HepG2 (cell line): ENCODE measurements around the gene KRTAP3-1. TPM values are rescaled to one million over a fixed set of nuclear protein-coding genes. Genes with fewer than 3 reads are reported as not detected.
A peak's percentile ranks its signal among the peaks of the same experiment; 100 is the strongest.

Source experiments
- ATF2 ChIP-seq: sonication (generic); formaldehyde crosslinking; IDR thresholded peaks from 2 replicates; pipeline ENCODE4 v1.4.0; 2020; ENCODE audit warnings: missing genetic modification reagents
- CBFB ChIP-seq: sonication (generic); formaldehyde crosslinking; IDR thresholded peaks from 2 replicates; pipeline ENCODE4 v1.4.0; 2020; ENCODE audit warnings: missing genetic modification reagents
- CBX1 ChIP-seq: IDR thresholded peaks from one replicate; pipeline ENCODE4 v1.6.1; 2016; ENCODE audit warnings: antibody characterized with exemption, low read depth
- CENPT ChIP-seq: sonication (generic); formaldehyde crosslinking; IDR thresholded peaks from 2 replicates; pipeline ENCODE4 v1.8.0; 2022; ENCODE audit warnings: low read depth, mild to moderate bottlenecking, moderate library complexity, missing genetic modification reagents
- EED ChIP-seq: sonication (generic); formaldehyde crosslinking; IDR thresholded peaks from 2 replicates; pipeline ENCODE4 v1.5.0; 2020; ENCODE audit warnings: mild to moderate bottlenecking, missing genetic modification reagents
- EHMT2 ChIP-seq: fragments of 200-600 bp; sonication (generic); IDR thresholded peaks from 2 replicates; pipeline ENCODE4 v1.7.0; 2017; ENCODE audit warnings: antibody characterized with exemption, low read depth, low read length, borderline replicate concordance
- FOXM1 ChIP-seq: sonication (generic); formaldehyde crosslinking; IDR thresholded peaks from 2 replicates; pipeline ENCODE4 v1.5.0; 2020; ENCODE audit warnings: missing genetic modification reagents
- FOXO4 ChIP-seq: sonication (generic); formaldehyde crosslinking; conservative IDR thresholded peaks from 2 replicates; pipeline ENCODE4 v1.8.1; 2023; ENCODE audit warnings: missing genetic modification reagents
- GABPB1 ChIP-seq: IDR thresholded peaks from 2 replicates; pipeline ENCODE4 v1.6.1; 2016; ENCODE audit warnings: mild to moderate bottlenecking, missing genetic modification reagents, moderate library complexity, missing compliant biosample characterization
- JDP2 ChIP-seq: sonication (generic); formaldehyde crosslinking; IDR thresholded peaks from 2 replicates; pipeline ENCODE4 v1.8.1; 2022; ENCODE audit warnings: missing genetic modification reagents, borderline replicate concordance
- KLF6 ChIP-seq: IDR thresholded peaks from 2 replicates; pipeline ENCODE4 v1.8.0; 2016; ENCODE audit warnings: missing biosample characterization, missing genetic modification reagents
- MEF2D ChIP-seq: sonication (generic); formaldehyde crosslinking; IDR thresholded peaks from 2 replicates; pipeline ENCODE4 v1.5.1; 2020; ENCODE audit warnings: mild to moderate bottlenecking, missing genetic modification reagents
- PAWR ChIP-seq: sonication (generic); formaldehyde crosslinking; IDR thresholded peaks from 2 replicates; pipeline ENCODE4 v1.4.0; 2020; ENCODE audit warnings: missing genetic modification reagents, mild to moderate bottlenecking, borderline replicate concordance
- PCBP1 ChIP-seq: fragments of 200-400 bp; formaldehyde crosslinking; IDR thresholded peaks from 2 replicates; pipeline ENCODE4 v1.6.1; 2017; ENCODE audit warnings: mild to moderate bottlenecking, low read depth, low read length, borderline replicate concordance
- PITX1 ChIP-seq: sonication (generic); formaldehyde crosslinking; IDR thresholded peaks from 2 replicates; pipeline ENCODE4 v1.5.1; 2020; ENCODE audit warnings: mild to moderate bottlenecking, missing genetic modification reagents
- POLR2AphosphoS2 ChIP-seq: IDR thresholded peaks from 2 replicates; pipeline ENCODE4 v1.6.1; 2011; ENCODE audit warnings: low read depth, low read length, improper control_type of control experiment
- PRMT3 ChIP-seq: sonication (generic); formaldehyde crosslinking; IDR thresholded peaks from 2 replicates; pipeline ENCODE4 v1.8.1; 2022; ENCODE audit warnings: low read depth, mild to moderate bottlenecking, moderate library complexity, missing genetic modification reagents, borderline replicate concordance
- ZNF180 ChIP-seq: sonication (generic); formaldehyde crosslinking; IDR thresholded peaks from 2 replicates; pipeline ENCODE4 v1.4.0; 2020; ENCODE audit warnings: low read depth, missing genetic modification reagents, borderline replicate concordance
- ZNF496 ChIP-seq: sonication (generic); formaldehyde crosslinking; IDR thresholded peaks from 2 replicates; pipeline ENCODE4 v1.8.1; 2023; ENCODE audit warnings: mild to moderate bottlenecking, moderate library complexity, missing genetic modification reagents; ENCODE audit not compliant: insufficient replicate concordance
- ZNF761 ChIP-seq: sonication (generic); formaldehyde crosslinking; conservative IDR thresholded peaks from 2 replicates; pipeline ENCODE4 v1.4.0; 2020; ENCODE audit warnings: mild to moderate bottlenecking, missing genetic modification reagents
- polyA plus RNA-seq, 8 experiments: library from polyadenylated mRNA; depleted of rRNA in 3 of 8; stranded (reverse) in 7 of 8; unstranded in 1 of 8; fragments of >200 nt; fragmentation: Illumina TruSeq in 4 of 8; extraction: Trizol in 4 of 8; gene quantifications; 2 replicates each; pipeline versions ENCODE4 v1.2.1 to v1.2.3, GENCODE V29; 2011 to 2016; ENCODE audit warnings: low read depth in 4 of 8, missing spikeins in 1 of 8, mixed read lengths in 1 of 8; ENCODE audit not compliant: insufficient read depth in 1 of 8
- total RNA-seq, 5 experiments: library from RNA; depleted of rRNA; stranded (reverse); fragments of >200 nt; fragmentation: Illumina TruSeq; extraction: Trizol; gene quantifications; 2 replicates each; pipeline ENCODE4 v1.2.3, GENCODE V29; 2016; ENCODE audit warnings: low read depth in 1 of 5
- TF ChIP-seq, protein P1 (sequence below): sonication (generic); formaldehyde crosslinking; IDR thresholded peaks from 2 replicates; pipeline ENCODE4 v1.5.0; 2020; ENCODE audit warnings: mild to moderate bottlenecking, missing genetic modification reagents, borderline replicate concordance
- TF ChIP-seq, protein P2 (sequence below): sonication (generic); formaldehyde crosslinking; IDR thresholded peaks from 2 replicates; pipeline ENCODE4 v1.4.0; 2020; ENCODE audit warnings: missing genetic modification reagents, borderline replicate concordance

KRTAP3-1 gene
- total and polyA plus RNA-seq, 2 of the 13 experiments (the other 11 are each of a cell fraction or from before 2014, with no cell fraction given) = 0.29 to 3.7 TPM

DNA sequence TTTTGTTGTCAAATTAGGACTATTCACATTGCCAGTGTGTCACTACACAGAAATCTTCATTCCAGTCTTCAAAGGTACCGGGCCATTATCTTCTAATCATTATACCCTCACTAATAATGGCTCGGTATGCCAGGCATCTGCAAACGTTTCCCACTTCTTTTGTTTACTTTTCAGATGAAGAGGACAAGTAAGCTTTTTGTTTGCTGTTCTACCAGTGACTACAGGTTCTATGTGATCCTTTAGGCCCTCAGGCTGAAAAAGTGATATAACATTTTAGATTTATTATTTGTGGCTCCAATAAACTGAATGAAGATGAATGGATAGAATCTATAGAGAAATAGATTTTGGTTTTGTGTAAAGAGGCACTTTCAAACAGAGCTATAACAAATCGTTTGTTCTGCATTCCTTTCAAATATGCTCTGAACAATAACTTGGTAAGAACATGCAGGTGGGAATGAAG is 403 bp upstream of the KRTAP3-1 start (continued):
- no peak for TF ChIP-seq CBX1
- no peak for TF ChIP-seq FOXM1 (CRISPR knock-in tag)
- TF ChIP-seq GABPB1 (CRISPR knock-in tag) = no peak
- peak; percentile 67; the same call in 1 of the 2 replicates for TF ChIP-seq ATF2
- peak; percentile 63 for TF ChIP-seq EHMT2
- TF ChIP-seq MEF2D = peak; percentile 67
- TF ChIP-seq KLF6 (CRISPR knock-in tag) = 0 out of 2 replicates have a peak, but pooled peaks have one; percentile 42
- TF ChIP-seq EED (CRISPR knock-in tag) = no peak
- TF ChIP-seq POLR2AphosphoS2 = no peak
- TF ChIP-seq PITX1 = peak; percentile 80; the same call in 1 of the 2 replicates
- TF ChIP-seq, protein P1, sequence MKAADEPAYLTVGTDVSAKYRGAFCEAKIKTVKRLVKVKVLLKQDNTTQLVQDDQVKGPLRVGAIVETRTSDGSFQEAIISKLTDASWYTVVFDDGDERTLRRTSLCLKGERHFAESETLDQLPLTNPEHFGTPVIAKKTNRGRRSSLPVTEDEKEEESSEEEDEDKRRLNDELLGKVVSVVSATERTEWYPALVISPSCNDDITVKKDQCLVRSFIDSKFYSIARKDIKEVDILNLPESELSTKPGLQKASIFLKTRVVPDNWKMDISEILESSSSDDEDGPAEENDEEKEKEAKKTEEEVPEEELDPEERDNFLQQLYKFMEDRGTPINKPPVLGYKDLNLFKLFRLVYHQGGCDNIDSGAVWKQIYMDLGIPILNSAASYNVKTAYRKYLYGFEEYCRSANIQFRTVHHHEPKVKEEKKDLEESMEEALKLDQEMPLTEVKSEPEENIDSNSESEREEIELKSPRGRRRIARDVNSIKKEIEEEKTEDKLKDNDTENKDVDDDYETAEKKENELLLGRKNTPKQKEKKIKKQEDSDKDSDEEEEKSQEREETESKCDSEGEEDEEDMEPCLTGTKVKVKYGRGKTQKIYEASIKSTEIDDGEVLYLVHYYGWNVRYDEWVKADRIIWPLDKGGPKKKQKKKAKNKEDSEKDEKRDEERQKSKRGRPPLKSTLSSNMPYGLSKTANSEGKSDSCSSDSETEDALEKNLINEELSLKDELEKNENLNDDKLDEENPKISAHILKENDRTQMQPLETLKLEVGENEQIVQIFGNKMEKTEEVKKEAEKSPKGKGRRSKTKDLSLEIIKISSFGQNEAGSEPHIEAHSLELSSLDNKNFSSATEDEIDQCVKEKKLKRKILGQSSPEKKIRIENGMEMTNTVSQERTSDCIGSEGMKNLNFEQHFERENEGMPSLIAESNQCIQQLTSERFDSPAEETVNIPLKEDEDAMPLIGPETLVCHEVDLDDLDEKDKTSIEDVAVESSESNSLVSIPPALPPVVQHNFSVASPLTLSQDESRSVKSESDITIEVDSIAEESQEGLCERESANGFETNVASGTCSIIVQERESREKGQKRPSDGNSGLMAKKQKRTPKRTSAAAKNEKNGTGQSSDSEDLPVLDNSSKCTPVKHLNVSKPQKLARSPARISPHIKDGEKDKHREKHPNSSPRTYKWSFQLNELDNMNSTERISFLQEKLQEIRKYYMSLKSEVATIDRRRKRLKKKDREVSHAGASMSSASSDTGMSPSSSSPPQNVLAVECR (CRISPR knock-in tag) = no peak
- no peak for TF ChIP-seq ZNF761 (CRISPR knock-in tag)
- no peak for TF ChIP-seq ZNF180
- TF ChIP-seq CBFB = peak; percentile 83; the same call in 1 of the 2 replicates
- TF ChIP-seq CENPT = no peak
- no peak for TF ChIP-seq PRMT3 (CRISPR knock-in tag)
- TF ChIP-seq, protein P2, sequence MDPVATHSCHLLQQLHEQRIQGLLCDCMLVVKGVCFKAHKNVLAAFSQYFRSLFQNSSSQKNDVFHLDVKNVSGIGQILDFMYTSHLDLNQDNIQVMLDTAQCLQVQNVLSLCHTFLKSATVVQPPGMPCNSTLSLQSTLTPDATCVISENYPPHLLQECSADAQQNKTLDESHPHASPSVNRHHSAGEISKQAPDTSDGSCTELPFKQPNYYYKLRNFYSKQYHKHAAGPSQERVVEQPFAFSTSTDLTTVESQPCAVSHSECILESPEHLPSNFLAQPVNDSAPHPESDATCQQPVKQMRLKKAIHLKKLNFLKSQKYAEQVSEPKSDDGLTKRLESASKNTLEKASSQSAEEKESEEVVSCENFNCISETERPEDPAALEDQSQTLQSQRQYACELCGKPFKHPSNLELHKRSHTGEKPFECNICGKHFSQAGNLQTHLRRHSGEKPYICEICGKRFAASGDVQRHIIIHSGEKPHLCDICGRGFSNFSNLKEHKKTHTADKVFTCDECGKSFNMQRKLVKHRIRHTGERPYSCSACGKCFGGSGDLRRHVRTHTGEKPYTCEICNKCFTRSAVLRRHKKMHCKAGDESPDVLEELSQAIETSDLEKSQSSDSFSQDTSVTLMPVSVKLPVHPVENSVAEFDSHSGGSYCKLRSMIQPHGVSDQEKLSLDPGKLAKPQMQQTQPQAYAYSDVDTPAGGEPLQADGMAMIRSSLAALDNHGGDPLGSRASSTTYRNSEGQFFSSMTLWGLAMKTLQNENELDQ (CRISPR knock-in tag) = no peak
- no peak for TF ChIP-seq ZNF496
- TF ChIP-seq PAWR (CRISPR knock-in tag) = no peak
- no peak for TF ChIP-seq FOXO4 (CRISPR knock-in tag)
- no peak for TF ChIP-seq JDP2
- TF ChIP-seq PCBP1 = no peak
